Ovary (tissue), 9 donors: ENCODE results near the gene TCEANC2. TPM values are rescaled to one million over a fixed set of nuclear protein-coding genes. Genes with fewer than 3 reads are reported as not detected.

Experiments
- DNase-seq, 5 donors: peaks; one replicate each; pipeline ENCODE4 v3.0.0-alpha.2; 2019 to 2020
- H3K27ac ChIP-seq, 2 donors: fragments of 200-600 bp; one replicate each; pipeline versions ENCODE4 v1.5.1 to v1.8.0; 2019 to 2022
- H3K27me3 ChIP-seq: fragments of 200-600 bp; one replicate; pipeline ENCODE4 v1.8.0; 2022
- H3K36me3 ChIP-seq: fragments of 200-600 bp; sonication (generic); one replicate; pipeline ENCODE4 v1.5.1; 2019
- H3K4me1 ChIP-seq: one replicate; pipeline ENCODE4 v1.8.1; 2013; ENCODE audit warnings: mild to moderate bottlenecking, moderate library complexity; ENCODE audit not compliant: insufficient read depth
- H3K4me3 ChIP-seq: fragments of 200-600 bp; sonication (generic); one replicate; pipeline ENCODE4 v1.5.1; 2017
- H3K9me3 ChIP-seq, 2 donors: fragments of 200-600 bp in 1 of 2; sonication (generic) in 1 of 2; one replicate each; pipeline versions ENCODE4 v1.5.1 to v1.8.1; 2013 to 2019; ENCODE audit warnings: mild to moderate bottlenecking in 1 of 2, moderate library complexity in 1 of 2
- EP300 ChIP-seq: sonication (generic); formaldehyde crosslinking; IDR thresholded peaks from one replicate; pipeline ENCODE4 v1.6.1; 2017; ENCODE audit warnings: antibody characterized with exemption
- POLR2A ChIP-seq: fragments of 450-650 bp; IDR thresholded peaks from one replicate; pipeline ENCODE4 v1.6.1; 2017; ENCODE audit warnings: antibody characterized with exemption, mild to moderate bottlenecking, moderate library complexity
- WGBS, 3 donors: extraction: QIAGEN DNeasy Blood & Tissue Kit in 1 of 3; methylation state at CpG; one replicate each; pipeline versions ENCODE4 v1.1.5 to v1.1.7; 2013 to 2017; 5-methylcytosine and 5-hydroxymethylcytosine counted together
- intact Hi-C, 4 donors: fragments of 100-400 bp; cut with DNase I; formaldehyde crosslinking; loops; one replicate each; pipeline versions ENCODE4 v1.11.0 to v1.15.1; 2022 to 2023
- polyA plus RNA-seq, 2 donors: library from polyadenylated mRNA; stranded (reverse); fragments of 200-250 nt in 1 of 2; fragments of 350-450 nt in 1 of 2; fragmentation: Illumina TruSeq in 1 of 2; extraction: RNeasy Lipid Tissue Mini Kit (QIAGEN cat#74804) in 1 of 2; gene quantifications; one replicate each; pipeline ENCODE4 v1.2.3, GENCODE V29; 2013 to 2014
- total RNA-seq, 7 donors: library from RNA; depleted of rRNA in 2 of 7; stranded (reverse); fragments of >200 nt in 2 of 7; fragmentation: NEBNext Ultra II Directional in 3 of 7; extraction: Animal tissue kit (Norgen Biotek cat#: 25700) in 3 of 7; gene quantifications; one replicate each; pipeline versions ENCODE4 v1.1.0 to v1.2.4, GENCODE V29; 2016 to 2023
- TF ChIP-seq, protein P1 (sequence below), 3 donors: fragments of 450-650 bp in 2 of 3; fragments of 200-600 bp in 1 of 3; IDR thresholded peaks; one replicate each; pipeline versions ENCODE4 v1.5.1 to v1.8.0; 2016 to 2022; ENCODE audit warnings: antibody characterized with exemption in 3 of 3, mild to moderate bottlenecking in 1 of 3
- donor health status: DM: no; HTN: no; CAD: no; lungs with moderate emphysema.
- donor health status: DM: no; HTN: no; CAD: no.
- donor health status: Bipolar disorder and iron deficiency.
- donor health status: DM: yes; HTN: yes; CAD: no.
- donor health status: DM: no; HTN: no; CAD: no.
- donor health status: DM: yes; HTN: yes; CAD: no.

The TCEANC2 gene
- total and polyA plus RNA-seq, 9 donors: 1.8 to 5.2 (median 3.0) TPM

GRCh38 chr1:54124472-54124871 lies 71.1 kb downstream of the TCEANC2 start:
- no peaks in the 10 kb centered on the region for H3K9me3 ChIP-seq
- no peak overlapping the region for H3K27ac ChIP-seq
- DNase-seq: peak in 1 of 5 donors; percentile 32
- no peaks in the 10 kb centered on the region for H3K36me3 ChIP-seq
- no peak overlapping the region for H3K4me3 ChIP-seq
- 61 to 65% (median 64%) methylated on average over 9 of the region's 9 CpGs for WGBS, 3 donors
- H3K4me1 ChIP-seq: peaks cover 4% of the 10 kb centered on the region
- TF ChIP-seq, protein P1, sequence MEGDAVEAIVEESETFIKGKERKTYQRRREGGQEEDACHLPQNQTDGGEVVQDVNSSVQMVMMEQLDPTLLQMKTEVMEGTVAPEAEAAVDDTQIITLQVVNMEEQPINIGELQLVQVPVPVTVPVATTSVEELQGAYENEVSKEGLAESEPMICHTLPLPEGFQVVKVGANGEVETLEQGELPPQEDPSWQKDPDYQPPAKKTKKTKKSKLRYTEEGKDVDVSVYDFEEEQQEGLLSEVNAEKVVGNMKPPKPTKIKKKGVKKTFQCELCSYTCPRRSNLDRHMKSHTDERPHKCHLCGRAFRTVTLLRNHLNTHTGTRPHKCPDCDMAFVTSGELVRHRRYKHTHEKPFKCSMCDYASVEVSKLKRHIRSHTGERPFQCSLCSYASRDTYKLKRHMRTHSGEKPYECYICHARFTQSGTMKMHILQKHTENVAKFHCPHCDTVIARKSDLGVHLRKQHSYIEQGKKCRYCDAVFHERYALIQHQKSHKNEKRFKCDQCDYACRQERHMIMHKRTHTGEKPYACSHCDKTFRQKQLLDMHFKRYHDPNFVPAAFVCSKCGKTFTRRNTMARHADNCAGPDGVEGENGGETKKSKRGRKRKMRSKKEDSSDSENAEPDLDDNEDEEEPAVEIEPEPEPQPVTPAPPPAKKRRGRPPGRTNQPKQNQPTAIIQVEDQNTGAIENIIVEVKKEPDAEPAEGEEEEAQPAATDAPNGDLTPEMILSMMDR (IDR thresholded peaks at IDR 0.05): no peak
- no peak for TF ChIP-seq EP300
- TF ChIP-seq POLR2A: no peak
- intact Hi-C loops: loop anchor here (5.0 to 10.0 kb wide), 6 partner anchors 148 to 368 kb away; partner anchors contain the start of gene SSBP3 (in 3 of the 4)
- no peaks in the 10 kb centered on the region for H3K27me3 ChIP-seq

DNA sequence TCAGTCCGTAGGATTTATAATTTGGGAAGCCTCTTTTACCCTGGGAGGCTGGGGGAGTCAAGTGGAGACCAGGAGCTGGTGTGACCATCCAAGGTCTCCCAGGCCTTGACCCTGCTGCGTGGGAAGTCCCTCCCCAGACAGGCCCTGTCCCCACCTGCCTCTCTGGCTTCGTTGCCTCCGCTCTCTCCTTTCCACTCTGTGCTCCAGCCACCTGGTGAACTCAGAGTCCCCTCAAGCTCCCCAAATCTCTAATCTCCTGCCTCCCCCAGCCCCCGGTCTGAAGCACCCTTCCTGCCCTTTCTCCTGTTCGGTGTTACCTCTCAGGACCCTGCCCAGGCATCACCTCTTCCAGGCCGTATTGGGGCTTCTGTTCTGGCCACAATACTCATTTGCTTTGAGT lies 71.5 kb downstream of the TCEANC2 start:
- H3K4me1 ChIP-seq: peaks cover 4% of the 10 kb centered on the region
- TF ChIP-seq EP300: no peak
- TF ChIP-seq POLR2A: no peak
- TF ChIP-seq, protein P1 (IDR thresholded peaks at IDR 0.05): no peak
- peak in 1 of 5 donors; percentile 20 for DNase-seq
- no peaks in the 10 kb centered on the region for H3K36me3 ChIP-seq
- no peak overlapping the region for H3K27ac ChIP-seq
- no peaks in the 10 kb centered on the region for H3K9me3 ChIP-seq
- WGBS, 3 donors: 83 to 91% (median 88%) methylated on average over 7 of the region's 7 CpGs
- H3K4me3 ChIP-seq: no peak overlapping the region
- no peaks in the 10 kb centered on the region for H3K27me3 ChIP-seq
- intact Hi-C loops: loop anchor here (5.0 to 10.0 kb wide), 6 partner anchors 147 to 367 kb away; partner anchors contain the start of gene SSBP3 (in 3 of the 4)

DNA sequence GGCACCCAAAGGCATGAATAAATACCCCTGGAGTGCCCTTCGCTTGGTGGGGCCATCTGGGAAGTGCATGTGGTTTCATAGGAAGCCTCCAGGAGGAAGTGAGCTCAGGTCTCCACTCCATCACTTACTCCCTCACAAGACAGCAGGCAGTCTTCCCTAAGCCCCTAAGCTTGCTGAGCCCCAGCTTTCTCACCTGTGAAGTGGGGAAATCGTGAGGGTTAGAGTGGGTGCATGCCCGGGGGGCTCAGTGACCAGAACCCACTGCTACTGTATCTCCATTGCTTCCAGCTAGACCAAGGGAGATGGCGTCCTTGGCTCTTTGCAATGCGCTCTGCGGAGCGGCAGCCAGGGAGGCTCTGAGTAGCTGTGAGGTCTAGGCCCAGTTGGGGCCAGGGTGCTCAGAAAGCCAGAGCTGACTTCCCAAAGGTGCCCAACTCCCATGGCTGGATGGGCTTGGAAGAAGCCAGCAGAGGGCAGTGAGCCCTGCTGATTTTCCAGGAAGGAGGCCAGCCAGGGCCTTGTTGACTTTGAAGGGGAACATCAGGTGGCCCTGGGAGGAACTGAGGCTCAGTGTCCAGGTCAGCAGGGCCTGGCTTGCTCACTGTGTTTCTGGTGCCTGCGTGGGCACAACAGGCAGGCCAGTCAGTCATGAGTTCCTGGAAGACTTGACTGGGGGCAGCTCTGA lies 72.1 kb downstream of the TCEANC2 start:
- no peaks in the 10 kb centered on the region for H3K36me3 ChIP-seq
- H3K27me3 ChIP-seq: no peaks in the 10 kb centered on the region
- no peak overlapping the region for H3K4me3 ChIP-seq
- no peak for TF ChIP-seq POLR2A
- no peak for TF ChIP-seq EP300
- TF ChIP-seq, protein P1 (IDR thresholded peaks at IDR 0.05): no peak
- peak in 4 of 5 donors; percentile 45 to 57 (median 50) for DNase-seq
- 86 to 90% (median 88%) methylated on average over 8 of the region's 8 CpGs for WGBS, 3 donors
- peak overlapping the region in 1 of 2 donors; percentile 14 for H3K27ac ChIP-seq
- H3K4me1 ChIP-seq: peaks cover 4% of the 10 kb centered on the region
- no peaks in the 10 kb centered on the region for H3K9me3 ChIP-seq
- intact Hi-C loops: loop anchor here in 2 of 4 donors (10.0 kb wide), 2 partner anchors 279 to 359 kb away; partner anchors contain the start of gene SSBP3 (in 1 of the 2)

- 83 to 91% (median 87%) methylated on average over 3 of the region's 3 CpGs for WGBS, 3 donors
- TF ChIP-seq EP300 (no peak), POLR2A (no peak)
- TF ChIP-seq, protein P1 (IDR thresholded peaks at IDR 0.05): no peak
- Histone ChIP-seq H3K27ac (no peak overlapping the region), H3K4me1 (peaks cover 2% of the 10 kb centered on the region), H3K36me3 (no peaks in the 10 kb centered on the region), H3K9me3 (no peaks in the 10 kb centered on the region), H3K27me3 (no peaks in the 10 kb centered on the region), H3K4me3 (no peak overlapping the region)
- DNase-seq: no peak
- intact Hi-C loops: loop anchor here in 2 of 4 donors (10.0 kb wide), 2 partner anchors 278 to 358 kb away; partner anchors contain the start of gene SSBP3 (in 1 of the 2)
These were observed 72.9 kb downstream of the TCEANC2 start for GRCh38 chr1:54126271-54126815.
